K562 (cell line): ENCODE results near the gene UCK1. TPM values are rescaled to one million over a fixed set of nuclear protein-coding genes. Genes with fewer than 3 reads are reported as not detected.

Experiments used
- ATAC-seq: fragments of 200-7000 bp; cut with Tn5 transposase; 3 replicates; pipeline ENCODE4 v1.9.1; 2020; ENCODE audit warnings: moderate library complexity
- BruUV-seq: library from RNA; stranded (reverse); fragments of 400-500 nt; replicated peaks from 2 replicates; lab custom pipeline; 2021; lab: Mats Ljungman, UMichigan
- CTCF ChIA-PET: fragments of 300-600 bp; formaldehyde crosslinking; extraction: SDS; loops from one replicate; lab custom pipeline; 2021; ENCODE audit warnings: low intra/inter-chr PET ratio; lab: Yijun Ruan, JAX
- POLR2A ChIA-PET: fragments of 300-600, 350-650 bp; sonication (Branson Sonifier 250); formaldehyde crosslinking; extraction: SDS; loops from one replicate; lab custom pipeline; 2021; ENCODE audit warnings: antibody characterized with exemption, inconsistent platforms; lab: Yijun Ruan, JAX
- DNase-seq, 4 experiments: peaks; one replicate each; pipeline versions ENCODE4 v3.0.0 to v3.0.0-alpha.2; 2011 to 2018; ENCODE audit warnings: low spot score in 3 of 4, mixed read lengths in 3 of 4; ENCODE audit errors: extremely low read depth in 1 of 4
- FAIRE-seq: peaks from 2 replicates; lab custom pipeline; 2011; peaks lifted over from hg19 to GRCh38; lab: Jason Lieb, UNC
- H2AFZ ChIP-seq: 2 replicates; pipeline ENCODE4 v1.6.0; 2011; ENCODE audit warnings: low read depth, low read length, control low read depth, inconsistent platforms
- H3K27ac ChIP-seq: fragments of 200-600 bp; 3 replicates; pipeline ENCODE4 v1.8.0; 2011; ENCODE audit warnings: low read depth, mild to moderate bottlenecking, control low read depth, inconsistent platforms, low read length, moderate library complexity, mixed read lengths; ENCODE audit errors: extremely low read depth
- H3K27me3 ChIP-seq, 2 experiments: fragments of 300-600 bp in 1 of 2; 2 replicates in 1 of 2; 3 replicates in 1 of 2; pipeline versions ENCODE4 v1.6.0 to v1.8.0; 2011; ENCODE audit warnings: inconsistent platforms in 2 of 2, low read length in 2 of 2, mild to moderate bottlenecking in 1 of 2, mixed read lengths in 1 of 2, moderate library complexity in 1 of 2; ENCODE audit not compliant: control insufficient read depth in 2 of 2, insufficient read depth in 2 of 2
- H3K36me3 ChIP-seq: fragments of 300-600 bp; 3 replicates; pipeline ENCODE4 v1.8.0; 2011; ENCODE audit warnings: mild to moderate bottlenecking, low read length, inconsistent platforms; ENCODE audit not compliant: control insufficient read depth, insufficient read depth
- H3K4me1 ChIP-seq, 2 experiments: fragments of 200-600 bp in 1 of 2; replicated peaks in 1 of 2; 2 replicates in 1 of 2; 3 replicates in 1 of 2; pipeline versions ENCODE4 v1.5.1 to v1.8.0; 2011; ENCODE audit warnings: inconsistent platforms in 2 of 2, low read length in 2 of 2, mild to moderate bottlenecking in 1 of 2, mixed read lengths in 1 of 2, moderate library complexity in 1 of 2; ENCODE audit not compliant: control insufficient read depth in 2 of 2, insufficient read depth in 2 of 2
- H3K4me2 ChIP-seq: 2 replicates; pipeline ENCODE4 v1.6.1; 2011; ENCODE audit warnings: low read length, control low read depth, inconsistent platforms, mixed read lengths; ENCODE audit not compliant: insufficient read depth
- H3K4me3 ChIP-seq: fragments of 200-600 bp; sonication (generic), shearing (Covaris generic); 2 replicates; pipeline ENCODE4 v1.5.1; 2016; ENCODE audit warnings: control low read depth, inconsistent platforms
- H3K79me2 ChIP-seq: fragments of 200-600 bp; 3 replicates; pipeline ENCODE4 v1.8.0; 2011; ENCODE audit warnings: low read length, inconsistent platforms; ENCODE audit not compliant: control insufficient read depth, insufficient read depth
- H3K9ac ChIP-seq, 2 experiments: 2 replicates each; pipeline versions ENCODE4 v1.6.0 to v1.6.1; 2011; ENCODE audit warnings: low read depth in 2 of 2, low read length in 2 of 2, control low read depth in 1 of 2, inconsistent platforms in 1 of 2, mild to moderate bottlenecking in 1 of 2, mixed read lengths in 1 of 2; ENCODE audit not compliant: insufficient read depth in 1 of 2
- H3K9me1 ChIP-seq: one replicate; pipeline ENCODE4 v1.6.0; 2011; ENCODE audit warnings: inconsistent platforms, mild to moderate bottlenecking, low read length, moderate library complexity; ENCODE audit not compliant: control insufficient read depth, insufficient read depth
- H3K9me3 ChIP-seq: replicated peaks from 2 replicates; pipeline ENCODE4 v1.5.1; 2011; ENCODE audit warnings: low read depth, low read length, inconsistent platforms; ENCODE audit not compliant: control insufficient read depth, insufficient read depth
- H4K20me1 ChIP-seq: replicated peaks from 2 replicates; pipeline ENCODE4 v1.6.1; 2011; ENCODE audit warnings: low read length, inconsistent platforms, mixed read lengths; ENCODE audit not compliant: control insufficient read depth, insufficient read depth
- BRD4 ChIP-seq: fragments of 200-600 bp; sonication (generic); IDR thresholded peaks from 2 replicates; pipeline ENCODE4 v1.6.1; 2017; ENCODE audit warnings: inconsistent platforms
- CTCF ChIP-seq, 3 experiments: IDR thresholded peaks in 2 of 3; conservative IDR thresholded peaks in 1 of 3; 2 replicates each; pipeline ENCODE4 v1.5.1; 2011 to 2012; ENCODE audit warnings: low read length in 3 of 3, mild to moderate bottlenecking in 3 of 3, control low read depth in 2 of 3, improper control_type of control experiment in 1 of 3, inconsistent platforms in 1 of 3, low read depth in 1 of 3, mixed read lengths in 1 of 3, moderate library complexity in 1 of 3; ENCODE audit not compliant: insufficient read depth in 2 of 3
- FOXM1 ChIP-seq, 2 experiments: fragments of 450-650 bp in 1 of 2; sonication (generic) in 1 of 2; formaldehyde crosslinking in 1 of 2; IDR thresholded peaks; 2 replicates each; pipeline versions ENCODE4 v1.6.1 to v1.9.0; 2017 to 2022; ENCODE audit warnings: low read depth in 2 of 2, mild to moderate bottlenecking in 2 of 2, missing genetic modification reagents in 1 of 2, moderate library complexity in 1 of 2
- GATAD2B ChIP-seq: fragments of 450-650 bp; IDR thresholded peaks from 2 replicates; pipeline ENCODE4 v1.6.1; 2017; ENCODE audit warnings: mild to moderate bottlenecking, borderline replicate concordance
- HMGN3 ChIP-seq: IDR thresholded peaks from 2 replicates; pipeline ENCODE4 v1.6.1; 2011; ENCODE audit warnings: borderline replicate concordance, low read depth, mild to moderate bottlenecking, mixed read lengths, low read length; ENCODE audit not compliant: insufficient read length; ENCODE audit errors: extremely low read depth
- KAT8 ChIP-seq: fragments of 450-650 bp; IDR thresholded peaks from 2 replicates; pipeline ENCODE4 v1.6.1; 2016; ENCODE audit warnings: low read depth, mild to moderate bottlenecking
- MAFG ChIP-seq: fragments of 450-650 bp; conservative IDR thresholded peaks from 2 replicates; pipeline ENCODE4 v1.6.1; 2016; ENCODE audit warnings: missing genetic modification characterization, missing compliant biosample characterization
- MEIS2 ChIP-seq: fragments of 450-650 bp; IDR thresholded peaks from 2 replicates; pipeline ENCODE4 v1.6.1; 2014; ENCODE audit warnings: mild to moderate bottlenecking; ENCODE audit not compliant: partially characterized antibody
- MIER1 ChIP-seq: fragments of 450-650 bp; IDR thresholded peaks from 2 replicates; pipeline ENCODE4 v1.6.1; 2016; ENCODE audit warnings: antibody characterized with exemption, mild to moderate bottlenecking, low read depth
- NFE2L1 ChIP-seq: fragments of 450-650 bp; IDR thresholded peaks from 2 replicates; pipeline ENCODE4 v1.6.1; 2016; ENCODE audit warnings: missing genetic modification characterization, low read depth, mild to moderate bottlenecking, missing compliant biosample characterization, moderate library complexity, borderline replicate concordance
- PURB ChIP-seq: sonication (generic); formaldehyde crosslinking; IDR thresholded peaks from 2 replicates; pipeline ENCODE4 v1.9.0; 2021; ENCODE audit warnings: low read depth, mild to moderate bottlenecking, missing genetic modification reagents
- RBM25 ChIP-seq: fragments of 200-400 bp; formaldehyde crosslinking; IDR thresholded peaks from 2 replicates; pipeline ENCODE4 v1.6.1; 2018; ENCODE audit warnings: low read length, low read depth, moderate library complexity; ENCODE audit not compliant: severe bottlenecking
- SNIP1 ChIP-seq: fragments of 450-650 bp; IDR thresholded peaks from 2 replicates; pipeline ENCODE4 v1.7.1; 2017; ENCODE audit warnings: low read depth, mild to moderate bottlenecking
- U2AF1 ChIP-seq: fragments of 200-400 bp; formaldehyde crosslinking; optimal IDR thresholded peaks from 2 replicates; pipeline ENCODE3; 2017; ENCODE audit warnings: mild to moderate bottlenecking, low read depth, low read length, moderate library complexity
- ZNF146 ChIP-seq: IDR thresholded peaks from one replicate; pipeline ENCODE4 v1.6.1; 2018; ENCODE audit warnings: missing compliant biosample characterization; ENCODE audit not compliant: unreplicated experiment
- WGBS: fragments of 100-300 bp; shearing (Covaris generic); methylation state at CpG from one replicate; pipeline ENCODE4 v1.1.6; 2016; ENCODE audit warnings: low coverage, mixed read lengths; ENCODE audit not compliant: insufficient coverage; ENCODE audit errors: missing lambda C conversion rate; 5-methylcytosine and 5-hydroxymethylcytosine counted together
- in situ Hi-C: fragments of 300-500 bp; cut with MboI; formaldehyde crosslinking; loops from 4 replicates; pipeline ENCODE4 v1.15.0; 2018; ENCODE audit warnings: inconsistent platforms, mixed read lengths
- intact Hi-C: fragments of 100-400 bp; cut with micrococcal nuclease; formaldehyde crosslinking; loops from 2 replicates; pipeline ENCODE4 v1.14.2; 2022
- polyA plus RNA-seq, 8 experiments: library from polyadenylated mRNA; depleted of rRNA in 4 of 8; stranded (reverse) in 5 of 8; unstranded in 3 of 8; fragments of >200 nt; fragmentation: Nextera tagmentation in 2 of 8; fragmentation: Illumina TruSeq in 1 of 8; extraction: Ambion mirVana in 2 of 8; extraction: Trizol in 1 of 8; gene quantifications; 2 replicates each; pipeline versions ENCODE4 v1.2.1 to v1.2.3, GENCODE V29; 2011 to 2014; ENCODE audit warnings: inconsistent platforms in 1 of 8, missing spikeins in 1 of 8
- total RNA-seq, 7 experiments: library from RNA; depleted of rRNA in 6 of 7; stranded (reverse); fragments of >200 nt in 6 of 7; fragmentation: Illumina TruSeq in 2 of 7; extraction: Trizol in 2 of 7; gene quantifications; 2 replicates each; pipeline versions ENCODE4 v1.2.1 to v1.2.3, GENCODE V29; 2011 to 2021; ENCODE audit warnings: low replicate concordance in 1 of 7

UCK1 gene
- total and polyA plus RNA-seq, 9 of the 15 experiments (the other 6 are each of a cell fraction or from before 2014, with no cell fraction given): 0.27 to 27.5 (median 16.1) TPM

- POLR2A ChIA-PET: no interaction called here
- Histone ChIP-seq H3K9me3 (no peaks in the 10 kb centered on the region), H3K4me3 (no peak overlapping the region)
Observed at GRCh38 chr9:131520503-131520902, 10.6 kb downstream of the UCK1 start.

GRCh38 chr9:131518553-131518952, 12.5 kb downstream of the UCK1 start:
- Histone ChIP-seq H3K27ac (no peak overlapping the region), H4K20me1 (no peaks in the 10 kb centered on the region), H3K27me3 (no peaks in the 10 kb centered on the region), H3K4me3 (no peak overlapping the region), H2AFZ (no peak overlapping the region), H3K9ac (no peak overlapping the region; a peak in 1 of 4 replicates), H3K9me3 (no peaks in the 10 kb centered on the region), H3K79me2 (no peaks in the 10 kb centered on the region), H3K9me1 (no peaks in the 10 kb centered on the region), H3K36me3 (peaks cover 81% of the 10 kb centered on the region; the same call in 2 of the 3 replicates), H3K4me1 (peaks cover 0 to 10% of the 10 kb centered on the region in 2 experiments; a peak in 1 of 5 replicates), H3K4me2 (no peak overlapping the region)
- 91% methylated on average over 18 of the region's 20 CpGs for WGBS
- intact Hi-C loops: no loop called here
- FAIRE-seq: no peak
- CTCF ChIA-PET: no interaction called here
- POLR2A ChIA-PET: interaction anchor here (0.6 kb wide), 1 partner anchor 667 kb away, joined by 3 read pairs; no protein-coding TSS in a partner anchor
- in situ Hi-C loops: loop anchor here (10.0 kb wide), 1 partner anchor 226 kb away; the partner anchor contains the start of gene RAPGEF1
- no peak for DNase-seq
- no peak for ATAC-seq
- BruUV-seq: no TSS peak
- TF ChIP-seq KAT8 (no peak), GATAD2B (no peak), ZNF146 (no peak), BRD4 (no peak), FOXM1 (IDR thresholded peaks at IDR 0.05; ENCODE audit: low read depth) (no peak), FOXM1 (CRISPR knock-in tag; IDR thresholded peaks at IDR 0.05; ENCODE audit: low read depth) (no peak), U2AF1 (no peak), CTCF (IDR thresholded peaks at IDR 0.05 in 2 of 3, conservative IDR thresholded peaks at IDR 0.05 in 1 of 3; ENCODE audit: insufficient read depth in 2 of 3, low read depth in 1 of 3, low read length in 3 of 3) (no peak), MIER1 (no peak), NFE2L1 (tag) (no peak), SNIP1 (no peak), PURB (no peak), RBM25 (no peak)

More at GRCh38 chr9:131520503-131520902, 10.6 kb downstream of the UCK1 start:
- Histone ChIP-seq H3K4me1 (peaks cover 0 to 20% of the 10 kb centered on the region in 2 experiments; a peak in 1 of 5 replicates), H2AFZ (no peak overlapping the region), H3K79me2 (no peaks in the 10 kb centered on the region), H3K27me3 (no peaks in the 10 kb centered on the region), H3K4me2 (no peak overlapping the region), H3K9ac (no peak overlapping the region), H3K36me3 (peaks cover 92% of the 10 kb centered on the region; the same call in 2 of the 3 replicates), H3K27ac (no peak overlapping the region), H4K20me1 (no peaks in the 10 kb centered on the region; the same call in 1 of the 2 replicates), H3K9me1 (no peaks in the 10 kb centered on the region)
- ATAC-seq (no peak), FAIRE-seq (no peak), DNase-seq (no peak)
- intact Hi-C loops: no loop called here
- BruUV-seq: no TSS peak
- 79% methylated on average over 16 of the region's 16 CpGs for WGBS
- CTCF ChIA-PET: no interaction called here
- in situ Hi-C loops: no loop called here
- TF ChIP-seq MAFG (tag) (no peak), MEIS2 (no peak), HMGN3 (no peak)
